ENCODE results near the gene CNTN4.

Gene CNTN4

DNA sequence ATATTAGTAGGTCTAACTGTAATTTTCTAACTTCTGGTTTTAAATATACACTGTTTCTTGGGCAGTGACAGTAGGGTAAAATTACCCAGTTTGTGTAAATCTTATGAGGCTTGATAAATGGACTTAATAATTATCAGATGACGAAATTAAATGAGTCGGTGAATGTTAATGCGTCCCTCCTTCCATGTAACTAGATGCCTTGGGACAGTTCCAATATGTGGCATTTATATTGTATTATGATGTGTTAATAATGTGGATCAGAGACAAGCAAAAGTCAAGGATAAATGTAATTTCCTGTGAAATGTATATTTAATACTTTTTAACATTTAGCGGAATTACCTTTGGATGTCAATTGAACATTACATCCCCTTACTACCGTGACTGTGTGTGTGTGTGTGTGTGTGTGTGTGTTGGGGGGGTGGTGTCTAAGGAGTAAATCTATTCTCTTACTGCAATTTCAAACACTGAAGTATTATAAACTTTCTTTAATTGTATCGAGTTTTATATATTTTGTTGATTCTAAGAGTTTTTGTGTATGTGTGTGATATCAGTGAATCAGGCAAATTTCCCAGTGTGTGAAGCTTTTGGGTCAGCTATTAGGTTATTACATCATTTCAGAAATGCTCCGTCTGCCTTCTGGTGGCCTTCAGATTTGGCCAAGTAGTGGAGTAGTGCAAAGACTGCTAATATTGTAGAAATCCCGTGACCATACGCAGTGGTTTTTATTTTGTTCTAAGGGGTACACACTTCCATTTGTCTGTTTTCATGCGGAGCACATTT lies 50.1 kb downstream of the CNTN4 start:
- in situ Hi-C loops (cut with MboI; ENCODE audit: low sequenced_read_pairs), result no loop called here

DNA sequence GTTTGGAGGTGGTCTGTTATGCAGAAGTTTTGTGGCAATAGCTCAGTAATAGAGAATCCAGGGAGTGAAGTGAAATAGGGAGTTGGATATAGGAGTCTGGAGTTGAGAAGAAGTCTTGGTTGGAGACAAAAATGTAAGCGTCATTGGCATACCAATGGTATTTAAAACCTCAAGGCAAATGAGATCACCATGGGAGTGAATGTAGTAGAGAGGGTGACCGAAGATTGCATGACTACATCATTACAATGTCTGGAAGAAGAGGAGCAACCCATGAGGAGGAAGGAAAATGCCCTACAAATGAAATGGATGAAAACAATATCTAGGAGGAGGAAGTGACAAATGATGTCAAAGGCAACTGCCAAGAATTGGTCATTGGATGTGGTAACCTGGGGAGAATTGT lies 54.4 kb downstream of the CNTN4 start:
- in situ Hi-C loops (cut with MboI; ENCODE audit: low sequenced_read_pairs), result no loop called here

DNA sequence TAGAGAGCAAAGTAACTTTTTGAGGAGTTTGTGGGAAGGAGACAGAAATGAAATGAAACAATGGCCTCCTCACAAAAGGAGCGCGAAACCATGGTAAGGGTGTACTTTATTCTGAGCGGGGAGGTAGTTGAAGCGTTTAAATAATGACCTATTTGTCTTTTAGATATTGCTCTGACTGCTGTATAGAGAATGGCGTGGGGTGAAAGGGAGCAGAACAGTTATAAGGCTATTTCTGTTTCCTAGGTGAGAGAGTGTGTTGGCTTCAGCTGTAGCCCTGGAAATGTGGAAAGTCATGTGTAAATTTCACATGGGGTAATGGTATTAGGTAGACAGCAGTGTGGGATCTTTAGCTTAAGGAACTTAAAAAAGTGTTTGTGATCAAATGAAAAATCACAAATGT lies 54.9 kb downstream of the CNTN4 start:
- in situ Hi-C loops (cut with MboI; ENCODE audit: low sequenced_read_pairs), result no loop called here

DNA sequence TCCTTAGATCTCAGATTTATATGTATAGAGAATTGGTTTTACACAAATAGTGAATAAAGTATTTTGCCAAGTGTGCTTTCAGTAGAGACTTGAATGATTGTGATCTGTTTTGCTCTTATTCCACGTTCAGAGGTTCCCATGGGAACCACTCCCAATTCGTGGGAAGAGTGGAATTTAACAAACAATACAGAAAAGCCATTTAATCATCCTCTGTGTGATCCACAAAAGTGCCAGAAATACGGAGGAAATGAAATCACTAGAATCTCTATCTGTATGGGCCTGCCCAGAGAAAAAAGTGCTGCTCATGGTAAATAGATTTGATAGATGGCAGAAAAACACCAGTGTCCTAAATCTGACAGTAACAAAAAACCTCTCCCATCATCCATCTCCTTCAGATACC lies 56.0 kb downstream of the CNTN4 start:
- in situ Hi-C loops (cut with MboI; ENCODE audit: low sequenced_read_pairs), result no loop called here

DNA sequence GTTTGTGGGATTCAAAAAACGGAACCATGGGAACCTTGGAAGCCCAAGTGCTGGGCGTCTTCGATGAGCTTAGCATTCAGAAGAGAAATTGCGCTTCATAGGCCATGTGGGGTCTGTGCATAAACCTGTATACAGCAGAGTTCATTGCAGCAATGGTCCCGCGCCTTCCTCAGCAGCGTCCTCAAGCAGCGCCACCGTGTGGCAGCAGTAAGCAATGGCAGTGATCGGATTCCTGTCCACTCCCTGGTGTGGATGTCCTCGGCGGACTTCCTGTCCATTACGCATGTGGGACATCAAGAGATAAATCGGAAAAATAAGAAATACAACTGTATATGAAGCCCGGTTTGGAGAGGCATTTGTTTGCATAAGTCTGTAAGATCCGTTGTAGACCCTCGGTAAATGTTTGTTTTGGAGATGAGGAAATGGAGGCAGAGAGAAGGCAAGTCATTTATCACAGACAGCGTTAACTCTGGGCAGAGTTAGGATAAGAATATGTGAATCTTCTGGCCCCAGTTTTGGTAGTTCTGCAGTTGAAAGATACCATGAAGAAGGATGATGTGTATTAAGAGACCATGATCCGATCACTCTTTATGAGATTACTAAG lies 57.7 kb downstream of the CNTN4 start:
- in situ Hi-C loops (cut with MboI; ENCODE audit: low sequenced_read_pairs), result no loop called here

DNA sequence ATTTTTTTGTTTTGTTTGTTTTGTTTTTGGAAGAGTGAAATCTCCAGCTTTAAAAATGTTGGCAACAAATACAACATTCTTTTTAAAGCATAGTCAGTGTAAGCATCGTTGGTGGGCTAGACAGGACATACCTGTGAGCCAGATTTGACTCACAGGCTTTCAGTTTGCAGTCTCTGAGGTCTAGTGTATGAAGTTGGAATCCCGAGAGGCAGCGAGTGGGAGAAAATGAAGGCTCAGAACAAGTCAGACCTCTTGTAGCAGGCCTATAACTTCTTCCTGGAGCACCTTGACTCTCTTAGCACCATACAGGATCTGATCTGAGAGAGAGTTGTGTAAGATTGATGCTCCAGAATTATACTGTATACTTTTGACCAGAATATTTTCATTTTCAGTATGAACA lies 60.2 kb downstream of the CNTN4 start:
- in situ Hi-C loops (cut with MboI; ENCODE audit: low sequenced_read_pairs), result no loop called here

DNA sequence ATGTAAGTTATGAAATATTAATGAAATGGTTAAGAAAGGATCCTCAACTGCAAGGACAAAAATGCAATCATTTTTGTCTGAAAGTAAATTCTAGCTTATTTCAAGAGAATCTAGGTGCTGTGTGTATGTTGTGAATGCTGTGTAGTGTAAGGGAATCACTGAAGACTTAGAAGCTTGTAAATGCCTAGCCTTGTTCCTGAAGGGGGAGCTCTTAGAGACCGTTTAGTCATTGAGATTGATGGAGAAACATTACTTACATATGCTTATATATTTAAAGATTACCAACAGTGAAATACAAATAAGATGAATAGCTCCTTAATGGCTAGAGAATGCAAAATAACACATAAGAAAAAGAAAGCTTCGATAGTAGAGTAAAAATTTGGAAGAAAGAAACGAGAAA lies 67.9 kb downstream of the CNTN4 start:
- in situ Hi-C loops (cut with MboI; ENCODE audit: low sequenced_read_pairs), result no loop called here

DNA sequence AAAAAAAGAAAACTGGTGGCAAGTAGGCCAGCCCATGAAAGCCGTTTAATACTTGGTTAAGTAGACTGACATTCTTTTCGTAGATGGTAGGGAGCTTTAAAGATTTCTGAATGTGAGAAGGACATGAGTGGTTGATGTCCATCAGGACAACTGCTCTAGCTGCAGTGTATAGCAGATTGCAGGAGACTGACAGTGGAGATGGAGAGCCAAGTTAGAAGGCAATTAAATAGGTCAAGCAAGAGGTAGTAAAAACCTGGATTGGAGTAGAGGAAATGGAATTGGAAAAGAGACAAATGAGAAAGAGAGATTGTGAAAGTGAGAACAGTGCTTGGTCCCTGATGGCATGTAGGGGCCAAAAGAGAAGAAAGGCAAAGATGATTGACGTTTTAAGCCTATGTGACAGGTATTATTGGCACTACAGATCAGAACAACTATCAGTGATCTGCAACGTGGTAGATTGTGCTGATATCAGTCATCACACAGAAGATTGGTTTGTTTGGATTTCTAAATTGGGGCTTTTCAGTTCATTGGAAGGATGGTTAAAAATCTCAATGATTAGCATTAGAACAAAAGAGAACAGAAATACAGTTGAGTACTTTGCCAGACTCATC lies 74.0 kb downstream of the CNTN4 start:
- in situ Hi-C loops (cut with MboI; ENCODE audit: low sequenced_read_pairs), result no loop called here

DNA sequence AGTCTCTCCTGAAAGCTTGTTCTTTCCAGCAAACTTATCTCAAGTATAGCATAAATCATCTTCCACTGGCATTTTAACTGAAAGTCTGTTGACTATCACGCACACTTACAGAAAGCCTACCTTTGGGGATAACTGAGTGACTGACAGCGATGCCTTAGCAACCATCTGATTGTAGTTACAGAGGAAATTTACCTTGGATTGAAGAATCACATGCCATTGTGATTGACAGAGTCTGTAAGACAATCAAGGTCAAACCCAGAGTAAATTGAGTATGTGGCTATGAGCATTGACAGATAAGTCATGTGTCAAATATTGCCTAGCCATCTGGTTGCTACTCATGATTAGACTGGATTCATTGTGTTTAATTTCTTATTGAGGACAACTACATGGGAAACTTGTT lies 82.0 kb downstream of the CNTN4 start:
- in situ Hi-C loops (cut with MboI; ENCODE audit: low sequenced_read_pairs), result no loop called here

DNA sequence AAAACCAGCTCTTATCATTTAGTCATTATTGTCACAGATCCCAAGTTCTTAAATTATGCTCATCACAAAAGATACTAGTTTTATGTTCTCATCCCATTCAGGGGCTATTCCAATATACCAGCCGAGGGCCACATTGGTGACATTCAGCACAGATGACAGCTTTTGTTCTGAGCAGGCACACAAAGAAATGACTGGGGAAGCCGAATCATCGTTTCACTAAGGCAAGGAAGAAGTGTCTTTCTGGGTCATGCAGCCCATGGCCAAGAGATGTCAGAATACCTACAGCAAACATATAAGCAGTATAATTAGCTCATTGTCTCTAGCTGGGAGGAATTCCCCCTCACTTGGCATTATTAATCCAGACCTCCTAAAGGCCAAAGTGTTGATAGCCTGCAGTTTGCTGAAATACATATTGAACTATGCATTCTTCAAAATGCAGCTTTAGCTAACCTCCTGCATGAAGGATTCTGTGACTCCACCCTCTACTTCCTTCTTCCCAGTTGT lies 100.2 kb downstream of the CNTN4 start:
- in situ Hi-C loops (cut with MboI; ENCODE audit: low sequenced_read_pairs), result no loop called here

DNA sequence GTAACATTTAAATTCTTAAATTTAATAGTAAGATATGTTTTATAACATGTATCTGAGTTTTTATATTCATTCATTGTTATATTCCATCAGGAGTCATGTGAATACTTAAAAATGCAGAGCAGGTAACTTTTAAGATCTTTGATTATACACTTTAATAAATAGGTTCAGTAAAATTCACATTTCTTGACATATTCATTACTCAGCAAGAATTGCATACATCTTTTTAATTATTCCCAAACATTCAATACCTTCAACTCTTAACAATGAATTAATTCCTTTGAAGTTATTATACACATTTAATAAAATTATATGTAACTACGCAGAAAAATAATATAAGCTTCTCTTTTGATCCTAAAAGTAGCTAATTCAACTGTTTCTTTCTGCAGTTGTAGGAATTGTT lies 105.4 kb downstream of the CNTN4 start:
- in situ Hi-C loops (cut with MboI; ENCODE audit: low sequenced_read_pairs), result no loop called here

DNA sequence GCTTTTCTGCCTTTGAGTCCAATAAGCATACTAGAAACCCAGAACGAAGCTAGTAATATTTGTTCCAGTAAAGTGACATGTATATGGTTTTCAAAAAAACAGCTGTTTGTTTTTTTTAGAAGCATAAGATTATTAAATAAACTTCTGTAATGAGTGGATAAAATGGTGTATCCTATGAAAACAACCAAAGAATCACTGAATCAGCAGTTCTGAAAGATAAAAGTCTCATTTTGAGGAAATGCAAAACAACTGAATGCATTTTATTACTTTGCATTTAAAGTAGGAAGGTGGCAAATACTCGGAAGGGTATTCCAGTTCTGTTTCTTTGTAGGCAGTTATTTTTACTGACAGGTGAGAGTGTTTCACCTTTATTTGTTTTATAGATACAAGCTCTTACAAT lies 107.0 kb downstream of the CNTN4 start:
- in situ Hi-C loops (cut with MboI; ENCODE audit: low sequenced_read_pairs), result no loop called here

DNA sequence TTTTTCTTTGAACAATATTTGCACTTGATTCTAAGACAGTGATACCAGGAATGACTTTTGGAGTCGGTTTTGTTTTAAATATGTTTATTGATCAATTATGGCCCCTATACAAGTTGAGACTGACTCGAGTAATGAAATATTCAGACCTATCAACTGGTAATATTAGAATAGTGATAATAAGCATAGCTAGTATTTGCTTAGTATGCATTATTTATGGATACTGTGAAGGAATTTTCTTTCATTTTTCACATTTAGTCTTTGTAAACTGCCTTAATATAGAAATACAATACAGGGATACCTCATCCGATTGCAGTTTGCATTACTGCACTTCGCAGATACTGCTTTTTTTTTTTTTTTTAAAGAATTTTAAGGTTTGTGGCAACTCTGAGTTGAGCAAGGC lies 107.9 kb downstream of the CNTN4 start:
- in situ Hi-C loops (cut with MboI; ENCODE audit: low sequenced_read_pairs), result no loop called here

DNA sequence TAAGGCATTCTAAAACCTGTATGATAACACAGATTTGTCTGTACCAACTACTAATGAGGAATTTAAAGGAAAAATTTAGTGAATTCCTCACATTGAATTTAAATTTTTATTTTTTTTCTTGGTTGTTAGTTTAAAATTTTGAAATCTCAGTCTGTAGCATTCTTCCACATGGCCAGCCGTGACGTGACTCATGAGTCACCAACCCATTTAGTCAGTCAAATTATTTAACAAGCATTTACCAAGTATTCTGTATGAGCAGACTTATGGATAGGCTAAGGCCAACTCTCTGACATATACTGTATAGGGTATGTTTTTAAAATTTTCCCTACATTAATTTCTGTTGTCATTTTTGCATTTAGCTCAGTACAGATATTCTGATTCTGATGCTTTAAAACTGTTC lies 112.9 kb downstream of the CNTN4 start:
- in situ Hi-C loops (cut with MboI; ENCODE audit: low sequenced_read_pairs), result no loop called here

DNA sequence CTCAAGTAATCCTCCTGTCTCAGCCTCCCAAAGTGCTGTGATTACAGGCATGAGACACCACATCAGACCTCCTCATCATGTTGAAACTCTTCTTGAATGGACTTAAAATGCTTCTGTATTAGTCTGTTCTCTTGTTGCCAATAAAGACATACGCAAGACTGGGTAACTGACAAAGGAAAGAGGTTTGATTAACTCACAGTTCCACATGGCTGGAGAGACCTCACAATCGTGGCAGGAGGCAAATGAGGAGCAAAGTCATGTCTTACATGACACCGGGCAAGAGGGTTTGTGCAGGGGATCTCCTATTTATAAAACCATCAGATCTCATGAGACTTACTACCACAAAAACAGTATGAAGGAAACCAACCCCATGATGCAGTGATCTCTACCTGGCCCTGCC lies 113.5 kb downstream of the CNTN4 start:
- in situ Hi-C loops (cut with MboI; ENCODE audit: low sequenced_read_pairs), result no loop called here

DNA sequence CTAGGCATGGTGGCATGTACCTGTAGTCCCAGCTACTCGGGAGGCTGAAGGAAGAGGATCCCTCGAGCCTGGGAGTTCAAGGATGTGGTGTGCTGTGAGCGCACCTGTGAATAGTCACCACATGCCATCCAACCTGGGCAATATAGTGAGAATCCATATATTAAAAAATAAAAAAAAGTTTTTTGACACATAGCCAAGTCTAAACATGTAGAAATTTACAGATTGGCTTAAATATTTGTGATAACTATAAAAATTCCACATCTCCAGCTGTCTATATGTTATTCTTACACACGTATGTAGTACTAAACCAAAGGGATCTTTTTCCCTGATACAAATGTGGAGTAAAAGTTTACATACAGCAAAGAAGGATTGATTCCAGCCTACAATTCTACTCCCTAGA lies 119.7 kb downstream of the CNTN4 start:
- in situ Hi-C loops (cut with MboI; ENCODE audit: low sequenced_read_pairs), result no loop called here

DNA sequence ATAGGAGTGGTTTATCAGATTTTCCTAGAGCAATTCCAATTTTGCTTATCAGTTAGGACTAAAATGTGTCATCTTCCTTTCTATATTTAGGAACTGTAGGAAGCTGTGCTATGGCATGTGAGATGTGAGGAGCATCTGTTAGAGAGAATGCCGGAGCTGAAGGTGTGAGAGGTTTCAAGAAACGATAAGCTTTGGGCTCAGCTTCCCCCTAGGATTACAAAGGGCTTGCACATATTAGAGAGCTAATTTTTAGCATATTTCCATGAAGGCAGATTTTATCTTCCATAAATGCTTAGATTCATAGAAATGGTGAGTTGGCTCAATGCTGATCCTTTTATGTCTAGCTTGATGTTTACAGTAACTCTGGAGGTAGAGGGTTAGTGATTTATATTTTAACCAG lies 120.2 kb downstream of the CNTN4 start:
- in situ Hi-C loops (cut with MboI; ENCODE audit: low sequenced_read_pairs), result no loop called here

DNA sequence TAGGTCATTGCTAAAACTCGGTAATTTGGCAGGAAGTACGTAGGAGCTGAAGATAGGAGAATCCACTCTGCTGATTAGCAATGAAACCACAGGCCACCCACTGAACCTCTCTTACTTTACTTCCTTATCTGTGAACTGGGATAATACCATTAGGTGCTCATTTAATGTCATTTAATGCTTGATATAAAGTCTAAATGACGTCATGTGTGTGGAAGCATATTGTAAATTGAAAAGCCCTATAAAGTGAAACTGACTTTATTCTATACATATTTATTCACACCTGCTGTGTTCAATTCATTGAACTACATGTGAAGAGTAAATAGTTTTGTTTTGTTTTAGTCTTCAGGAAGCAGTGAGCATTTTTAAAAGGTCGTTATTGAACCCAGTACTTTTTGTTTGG lies 137.5 kb downstream of the CNTN4 start:
- in situ Hi-C loops (cut with MboI; ENCODE audit: low sequenced_read_pairs), result no loop called here

DNA sequence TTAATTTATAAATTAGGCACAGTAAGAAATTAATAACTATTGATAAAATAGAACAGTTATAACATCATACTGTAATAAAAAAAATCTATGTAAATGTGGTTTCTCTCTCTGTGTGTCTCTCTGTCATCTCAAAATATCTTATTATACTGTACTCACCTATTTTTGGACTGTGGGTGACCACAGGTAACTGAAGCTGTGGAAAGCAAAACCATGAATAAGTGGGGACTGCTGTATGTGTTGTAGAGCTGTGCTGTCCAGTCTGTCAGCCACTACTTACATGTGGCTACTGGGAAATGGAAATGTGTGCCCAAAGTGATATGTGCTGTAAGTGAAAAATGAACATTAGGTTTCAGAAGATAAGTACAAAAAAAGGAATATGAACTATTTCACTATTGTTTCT lies 145.5 kb downstream of the CNTN4 start:
- in situ Hi-C loops (cut with MboI; ENCODE audit: low sequenced_read_pairs), result no loop called here

DNA sequence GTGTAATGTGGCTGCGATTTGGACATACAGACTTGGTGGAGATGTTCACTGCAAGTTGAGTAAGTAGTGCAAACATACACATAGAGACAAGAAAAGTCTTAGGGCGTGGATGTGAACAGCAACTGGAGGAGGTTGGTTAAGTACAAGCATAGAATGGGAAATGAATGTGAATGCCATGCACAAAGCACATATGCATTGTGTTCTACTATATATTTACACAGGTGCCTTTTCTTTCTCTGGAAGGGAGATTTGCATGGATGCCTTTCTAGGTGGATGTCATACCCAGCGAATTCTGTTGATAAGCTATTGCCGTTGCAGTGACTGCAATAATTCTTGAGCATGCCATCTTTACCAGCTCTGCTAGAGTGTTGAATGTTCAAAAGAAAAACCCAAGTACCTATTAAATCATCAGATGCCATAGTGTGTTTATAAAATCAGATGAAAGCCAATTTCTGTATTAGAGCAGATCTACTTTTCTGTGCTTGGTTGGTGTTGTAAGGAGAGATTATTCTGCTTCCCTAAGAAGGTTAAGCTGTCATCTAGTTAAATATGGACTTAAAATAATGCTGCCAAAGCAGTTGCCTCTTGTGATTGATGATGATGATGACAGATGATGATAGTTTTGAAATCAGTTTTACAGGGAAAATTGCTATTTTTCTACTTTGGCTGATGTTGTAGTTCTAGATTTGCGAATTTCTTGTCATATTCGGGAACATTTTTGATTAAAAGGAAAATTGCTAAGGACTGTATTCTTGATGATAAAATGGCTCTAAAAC lies 148.4 kb downstream of the CNTN4 start:
- in situ Hi-C loops (cut with MboI; ENCODE audit: low sequenced_read_pairs), result no loop called here

DNA sequence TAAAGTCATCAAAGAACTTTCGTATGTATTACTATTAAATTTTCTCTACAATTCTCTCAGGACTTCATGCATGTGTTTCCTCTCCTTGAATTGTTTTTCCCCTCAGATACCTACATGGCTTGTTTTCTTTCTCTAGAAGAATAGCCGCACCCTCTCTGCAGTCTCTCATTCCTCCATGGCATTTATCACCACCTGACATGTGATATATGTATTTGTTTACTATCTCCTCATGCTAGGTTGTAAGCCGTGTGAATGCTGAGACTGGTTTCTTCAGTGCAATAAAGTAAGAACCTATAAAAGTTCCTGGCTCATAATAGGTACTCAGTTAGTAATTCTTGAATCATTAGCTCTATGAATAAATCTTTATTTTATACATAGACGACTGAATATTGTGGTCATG lies 149.2 kb downstream of the CNTN4 start:
- in situ Hi-C loops (cut with MboI; ENCODE audit: low sequenced_read_pairs), result no loop called here

DNA sequence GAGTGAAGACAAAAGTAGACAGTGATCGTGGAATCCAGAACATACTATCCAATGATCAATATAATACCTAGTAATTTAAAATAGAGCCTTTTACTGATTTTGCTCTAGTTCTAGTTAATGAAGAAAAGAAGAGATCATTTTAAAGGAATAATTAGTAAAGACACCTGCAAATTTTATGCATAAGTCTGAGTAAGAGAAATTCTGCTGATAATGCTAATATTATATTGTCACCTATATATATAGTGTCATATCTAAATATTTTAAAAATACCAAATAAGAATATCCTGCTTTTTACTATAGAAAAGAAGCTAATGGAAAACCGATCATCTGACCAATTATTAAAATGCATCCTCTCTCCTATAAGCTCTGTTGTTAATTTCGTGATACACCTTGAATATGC lies 152.1 kb downstream of the CNTN4 start:
- in situ Hi-C loops (cut with MboI; ENCODE audit: low sequenced_read_pairs), result no loop called here
